ENCODE data around the gene NALCN. TPM values are rescaled to one million over a fixed set of nuclear protein-coding genes. Genes with fewer than 3 reads are reported as not detected.

The NALCN gene
- total RNA-seq, 1 donor from 2014 or later, result 0.83 TPM

DNA sequence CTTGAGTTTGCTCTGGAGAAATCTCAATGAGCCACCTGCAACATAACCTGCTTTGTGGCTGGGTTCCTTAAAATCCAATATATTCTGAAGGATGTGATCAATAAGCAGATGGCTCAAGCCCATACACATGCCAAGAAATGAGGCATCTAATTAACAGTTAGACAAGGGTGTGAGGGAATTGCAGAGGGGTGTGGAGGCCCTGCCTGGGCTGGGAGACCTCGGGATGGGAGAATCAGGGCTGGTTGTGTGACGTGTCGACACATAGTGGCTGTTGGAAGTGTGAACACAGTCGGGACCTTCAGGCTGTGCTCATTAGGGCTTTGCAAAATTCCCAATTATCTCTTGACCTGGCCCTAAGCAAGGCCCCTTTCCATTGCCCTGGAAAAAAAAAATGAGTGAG lies 379.8 kb downstream of the NALCN start:
- Histone ChIP-seq H3K4me1 (no peaks in the 10 kb centered on the region), H3K36me3 (no peaks in the 10 kb centered on the region), H3K9me3 (no peaks in the 10 kb centered on the region), H3K27me3 (ENCODE audit: low read depth) (no peaks in the 10 kb centered on the region), H3K4me3 (no peak overlapping the region), H3K27ac (no peak overlapping the region)
- TF ChIP-seq, protein P1, sequence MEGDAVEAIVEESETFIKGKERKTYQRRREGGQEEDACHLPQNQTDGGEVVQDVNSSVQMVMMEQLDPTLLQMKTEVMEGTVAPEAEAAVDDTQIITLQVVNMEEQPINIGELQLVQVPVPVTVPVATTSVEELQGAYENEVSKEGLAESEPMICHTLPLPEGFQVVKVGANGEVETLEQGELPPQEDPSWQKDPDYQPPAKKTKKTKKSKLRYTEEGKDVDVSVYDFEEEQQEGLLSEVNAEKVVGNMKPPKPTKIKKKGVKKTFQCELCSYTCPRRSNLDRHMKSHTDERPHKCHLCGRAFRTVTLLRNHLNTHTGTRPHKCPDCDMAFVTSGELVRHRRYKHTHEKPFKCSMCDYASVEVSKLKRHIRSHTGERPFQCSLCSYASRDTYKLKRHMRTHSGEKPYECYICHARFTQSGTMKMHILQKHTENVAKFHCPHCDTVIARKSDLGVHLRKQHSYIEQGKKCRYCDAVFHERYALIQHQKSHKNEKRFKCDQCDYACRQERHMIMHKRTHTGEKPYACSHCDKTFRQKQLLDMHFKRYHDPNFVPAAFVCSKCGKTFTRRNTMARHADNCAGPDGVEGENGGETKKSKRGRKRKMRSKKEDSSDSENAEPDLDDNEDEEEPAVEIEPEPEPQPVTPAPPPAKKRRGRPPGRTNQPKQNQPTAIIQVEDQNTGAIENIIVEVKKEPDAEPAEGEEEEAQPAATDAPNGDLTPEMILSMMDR (IDR thresholded peaks at IDR 0.05), result no peak
- ATAC-seq (no peak), DNase-seq (no peak)
- intact Hi-C loops (cut with DNase I), result no loop called here

DNA sequence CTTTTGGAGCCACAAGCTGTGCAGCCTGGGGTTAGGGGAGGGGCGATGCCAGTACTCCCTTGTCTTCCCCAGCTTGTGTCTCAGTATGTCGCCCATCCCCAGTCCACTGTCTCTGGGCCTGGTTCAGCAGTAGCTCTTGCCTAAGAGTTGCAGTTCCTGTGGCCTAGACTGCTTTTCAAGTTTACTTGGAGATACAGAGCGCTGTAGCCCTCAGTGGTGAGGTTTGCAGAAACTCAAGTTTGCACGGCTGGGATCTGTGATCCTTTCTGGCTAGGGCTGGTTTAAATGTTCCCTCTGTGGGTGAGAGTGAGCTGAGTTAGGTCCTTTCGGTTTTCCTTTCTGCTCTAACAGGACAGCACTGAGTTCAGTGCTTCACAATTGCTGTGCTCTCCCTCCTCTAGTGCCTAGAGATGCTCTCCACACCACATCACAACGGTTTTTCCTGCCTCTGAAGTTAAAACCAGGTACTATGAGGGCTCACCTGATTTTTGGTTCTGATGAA lies 381.1 kb downstream of the NALCN start:
- ATAC-seq, result no peak
- intact Hi-C loops (cut with DNase I), result no loop called here

DNA sequence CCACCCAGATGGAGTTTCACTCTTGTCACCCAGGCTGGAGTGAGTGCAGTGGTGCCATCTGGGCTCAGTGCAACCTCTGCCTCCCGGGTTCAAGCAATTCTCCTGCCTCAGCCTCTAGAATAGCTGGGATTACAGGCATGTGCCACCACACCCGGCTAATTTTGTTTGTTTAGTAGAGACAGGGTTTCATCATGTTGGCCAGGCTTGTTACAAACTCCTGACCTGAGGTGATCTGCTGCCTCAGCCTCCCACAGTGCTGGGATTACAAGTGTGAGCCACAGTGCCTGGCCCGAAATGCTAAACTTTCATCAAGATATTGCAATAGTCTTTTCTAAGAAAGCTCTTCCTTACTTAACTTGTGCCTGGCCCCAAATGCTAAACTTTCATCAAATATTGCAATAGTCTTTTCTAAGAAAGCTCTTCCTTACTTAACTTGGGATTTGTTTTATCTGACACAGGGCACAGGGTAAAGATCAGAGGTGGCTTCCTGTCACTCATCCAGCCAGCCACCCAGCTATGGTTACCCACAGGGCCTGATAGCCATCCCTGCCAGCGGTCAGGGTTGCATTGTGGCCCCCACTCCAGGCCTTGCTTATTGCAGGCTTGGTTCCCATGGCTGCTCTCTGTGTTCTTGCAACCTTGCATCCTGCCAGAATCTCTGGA lies 389.4 kb downstream of the NALCN start:
- TF ChIP-seq, protein P1 (IDR thresholded peaks at IDR 0.05), result no peak
- no peak overlapping the region for H3K4me3 ChIP-seq
- DNase-seq (no peak), ATAC-seq (peak in 1 of 2 donors; percentile 64)
- no peaks in the 10 kb centered on the region for H3K36me3 ChIP-seq
- no peaks in the 10 kb centered on the region for H3K4me1 ChIP-seq
- no peaks in the 10 kb centered on the region for H3K27me3 ChIP-seq (ENCODE audit: low read depth)
- H3K27ac ChIP-seq, result no peak overlapping the region
- intact Hi-C loops (cut with DNase I), result no loop called here
- no peaks in the 10 kb centered on the region for H3K9me3 ChIP-seq

More for the DNA sequence above, 381.1 kb downstream of the NALCN start:
- H3K27me3 ChIP-seq (ENCODE audit: low read depth), result no peaks in the 10 kb centered on the region
- no peak overlapping the region for H3K27ac ChIP-seq
- TF ChIP-seq, protein P1 (IDR thresholded peaks at IDR 0.05), result no peak
- no peaks in the 10 kb centered on the region for H3K4me1 ChIP-seq
- DNase-seq, result no peak
- H3K9me3 ChIP-seq, result no peaks in the 10 kb centered on the region
- H3K4me3 ChIP-seq, result no peak overlapping the region
- H3K36me3 ChIP-seq, result no peaks in the 10 kb centered on the region

DNA sequence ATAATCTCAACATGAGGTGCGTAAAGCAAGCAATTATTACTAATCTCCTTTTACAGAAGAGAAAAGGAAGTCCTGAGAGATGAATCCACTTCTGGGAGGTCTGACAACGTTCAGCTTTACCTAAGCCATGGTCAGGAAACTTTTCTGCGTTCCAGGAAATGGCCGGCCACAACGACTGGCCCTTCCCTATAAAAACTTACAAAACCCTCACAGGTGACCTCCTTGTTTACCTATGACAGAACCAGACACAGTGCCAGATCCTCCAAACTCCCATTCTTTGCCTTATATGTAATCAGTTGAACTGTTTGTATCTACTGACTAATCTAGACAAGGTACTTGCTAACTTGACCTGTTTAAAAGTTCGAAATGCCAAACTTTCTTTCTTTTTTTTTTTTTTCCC lies 390.0 kb downstream of the NALCN start:
- no peaks in the 10 kb centered on the region for H3K4me1 ChIP-seq
- H3K27me3 ChIP-seq (ENCODE audit: low read depth), result no peaks in the 10 kb centered on the region
- no peaks in the 10 kb centered on the region for H3K9me3 ChIP-seq
- ATAC-seq, result no peak
- intact Hi-C loops (cut with DNase I), result no loop called here
- H3K36me3 ChIP-seq, result no peaks in the 10 kb centered on the region
- TF ChIP-seq, protein P1 (IDR thresholded peaks at IDR 0.05), result no peak
- no peak overlapping the region for H3K4me3 ChIP-seq
- no peak for DNase-seq
- no peak overlapping the region for H3K27ac ChIP-seq

DNA sequence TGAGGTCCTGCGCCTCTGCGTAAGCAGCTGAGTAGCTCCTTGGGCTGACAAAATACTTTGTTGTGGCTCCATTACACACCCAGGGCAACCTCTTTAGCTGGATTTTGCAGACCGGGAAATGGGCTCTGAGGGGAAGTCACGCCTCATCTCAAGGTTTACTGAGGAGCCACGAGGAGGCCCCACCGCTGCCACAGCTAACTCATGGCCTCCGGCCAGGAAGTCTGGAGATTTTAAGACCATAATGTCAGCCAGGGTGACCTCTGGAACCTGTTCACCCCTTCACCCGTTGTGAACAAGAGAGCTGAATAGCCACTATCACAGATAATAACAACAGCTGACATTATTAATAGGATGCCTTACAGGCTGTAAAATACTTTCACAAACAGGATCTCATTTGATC lies 390.4 kb downstream of the NALCN start:
- Histone ChIP-seq H3K27ac (no peak overlapping the region), H3K9me3 (no peaks in the 10 kb centered on the region), H3K4me1 (no peaks in the 10 kb centered on the region), H3K27me3 (ENCODE audit: low read depth) (no peaks in the 10 kb centered on the region), H3K36me3 (no peaks in the 10 kb centered on the region), H3K4me3 (no peak overlapping the region)
- intact Hi-C loops (cut with DNase I), result no loop called here
- TF ChIP-seq, protein P1 (IDR thresholded peaks at IDR 0.05), result no peak
- DNase-seq, result no peak
- no peak for ATAC-seq
